Activated naive CD8-positive, alpha-beta T cell (primary cell): Measurements from ENCODE around the gene CHST14.

Experiments used
- H3K27ac Mint-ChIP-seq: one replicate; pipeline ENCODE4 v1.8.0; 2021; ENCODE audit warnings: mixed read lengths
- H3K27me3 Mint-ChIP-seq: one replicate; pipeline ENCODE4 v1.8.0; 2021; ENCODE audit warnings: mixed read lengths
- H3K36me3 Mint-ChIP-seq: one replicate; pipeline ENCODE4 v1.8.0; 2021; ENCODE audit warnings: mixed read lengths
- H3K4me1 Mint-ChIP-seq: one replicate; pipeline ENCODE4 v1.8.0; 2021; ENCODE audit warnings: low read depth, mixed read lengths
- H3K4me3 Mint-ChIP-seq: one replicate; pipeline ENCODE4 v1.8.0; 2021; ENCODE audit warnings: mild to moderate bottlenecking, mixed read lengths
- H3K9me3 Mint-ChIP-seq: one replicate; pipeline ENCODE4 v1.8.0; 2021; ENCODE audit warnings: low read depth, mixed read lengths

CHST14 gene

GRCh38 chr15:40511472-40512133 is 40.8 kb downstream of the CHST14 start:
- Mint-ChIP-seq H3K27ac (no peak overlapping the region), H3K27me3 (peaks cover 38% of the 10 kb centered on the region), H3K9me3 (no peaks in the 10 kb centered on the region), H3K4me1 (peaks cover 24% of the 10 kb centered on the region), H3K36me3 (no peaks in the 10 kb centered on the region), H3K4me3 (peak overlapping the region; percentile 83)

- peaks cover 19% of the 10 kb centered on the region for H3K4me1 Mint-ChIP-seq
- peaks cover 35% of the 10 kb centered on the region for H3K27me3 Mint-ChIP-seq
- H3K9me3 Mint-ChIP-seq = no peaks in the 10 kb centered on the region
- no peaks in the 10 kb centered on the region for H3K36me3 Mint-ChIP-seq
- peak overlapping the region; percentile 80 for H3K4me3 Mint-ChIP-seq
- H3K27ac Mint-ChIP-seq = no peak overlapping the region
Observed at GRCh38 chr15:40512440-40512839, 41.7 kb downstream of the CHST14 start.

- Mint-ChIP-seq H3K9me3 (no peaks in the 10 kb centered on the region), H3K4me1 (peaks cover 15% of the 10 kb centered on the region), H3K27ac (no peak overlapping the region), H3K27me3 (peaks cover 27% of the 10 kb centered on the region), H3K36me3 (no peaks in the 10 kb centered on the region), H3K4me3 (peak overlapping the region; percentile 10)
Observed at GRCh38 chr15:40513609-40514008, 42.8 kb downstream of the CHST14 start.

- Mint-ChIP-seq H3K27me3 (peaks cover 17% of the 10 kb centered on the region), H3K4me3 (no peak overlapping the region), H3K27ac (no peak overlapping the region)
Observed at GRCh38 chr15:40516322-40516721, 45.5 kb downstream of the CHST14 start.

More at GRCh38 chr15:40516322-40516721, 45.5 kb downstream of the CHST14 start:
- Mint-ChIP-seq H3K36me3 (no peaks in the 10 kb centered on the region), H3K4me1 (peaks cover 6% of the 10 kb centered on the region), H3K9me3 (no peaks in the 10 kb centered on the region)
